Activated CD4-positive, alpha-beta T cell treated with anti-CD3 and anti-CD28 coated beads, Interleukin-10, Interleukin-2, amounts not matched to agents 100 ng/mL and 50 ng/mL, durations not matched to agents 16 hours and 8 hours (primary cell): Measurements from ENCODE around the gene PLCB1.

Source experiments
- DNase-seq: peaks from one replicate; pipeline ENCODE4 v3.0.0-alpha.2; 2020

Gene PLCB1

GRCh38 chr20:8213270-8213669, 81.2 kb downstream of the PLCB1 start:
- no peak for DNase-seq

GRCh38 chr20:8213831-8214587, 81.9 kb downstream of the PLCB1 start:
- peak; percentile 52 for DNase-seq

GRCh38 chr20:8215361-8215781, 83.3 kb downstream of the PLCB1 start:
- DNase-seq, result no peak

- no peak for DNase-seq
Observed at GRCh38 chr20:8216375-8217200, 84.5 kb downstream of the PLCB1 start.

- no peak for DNase-seq
Observed at GRCh38 chr20:8218861-8219260, 86.8 kb downstream of the PLCB1 start.

GRCh38 chr20:8219403-8219802, 87.3 kb downstream of the PLCB1 start:
- no peak for DNase-seq

GRCh38 chr20:8220716-8221115, 88.7 kb downstream of the PLCB1 start:
- DNase-seq, result no peak

- DNase-seq, result no peak
Observed at GRCh38 chr20:8221887-8222419, 89.9 kb downstream of the PLCB1 start.

GRCh38 chr20:8223091-8223870, 91.2 kb downstream of the PLCB1 start:
- no peak for DNase-seq

- DNase-seq, result no peak
Observed at GRCh38 chr20:8225658-8226057, 93.6 kb downstream of the PLCB1 start.

- no peak for DNase-seq
Observed at GRCh38 chr20:8226106-8226505, 94.0 kb downstream of the PLCB1 start.

- no peak for DNase-seq
Observed at GRCh38 chr20:8227293-8227692, 95.2 kb downstream of the PLCB1 start.

- no peak for DNase-seq
Observed at GRCh38 chr20:8228315-8228714, 96.2 kb downstream of the PLCB1 start.

GRCh38 chr20:8229090-8229489, 97.0 kb downstream of the PLCB1 start:
- no peak for DNase-seq

GRCh38 chr20:8231038-8231437, 99.0 kb downstream of the PLCB1 start:
- DNase-seq, result no peak

GRCh38 chr20:8232332-8232731, 100.3 kb downstream of the PLCB1 start:
- DNase-seq, result no peak

GRCh38 chr20:8234580-8234979, 102.5 kb downstream of the PLCB1 start:
- DNase-seq, result no peak

GRCh38 chr20:8242066-8242465, 110.0 kb downstream of the PLCB1 start:
- DNase-seq, result no peak

- DNase-seq, result no peak
Observed at GRCh38 chr20:8242827-8243724, 111.0 kb downstream of the PLCB1 start.

- no peak for DNase-seq
Observed at GRCh38 chr20:8244637-8245036, 112.6 kb downstream of the PLCB1 start.

GRCh38 chr20:8246153-8246552, 114.1 kb downstream of the PLCB1 start:
- DNase-seq, result no peak

GRCh38 chr20:8246716-8247115, 114.7 kb downstream of the PLCB1 start:
- no peak for DNase-seq
